Measurements from ENCODE around the gene KCNMA1.

Gene KCNMA1

DNA sequence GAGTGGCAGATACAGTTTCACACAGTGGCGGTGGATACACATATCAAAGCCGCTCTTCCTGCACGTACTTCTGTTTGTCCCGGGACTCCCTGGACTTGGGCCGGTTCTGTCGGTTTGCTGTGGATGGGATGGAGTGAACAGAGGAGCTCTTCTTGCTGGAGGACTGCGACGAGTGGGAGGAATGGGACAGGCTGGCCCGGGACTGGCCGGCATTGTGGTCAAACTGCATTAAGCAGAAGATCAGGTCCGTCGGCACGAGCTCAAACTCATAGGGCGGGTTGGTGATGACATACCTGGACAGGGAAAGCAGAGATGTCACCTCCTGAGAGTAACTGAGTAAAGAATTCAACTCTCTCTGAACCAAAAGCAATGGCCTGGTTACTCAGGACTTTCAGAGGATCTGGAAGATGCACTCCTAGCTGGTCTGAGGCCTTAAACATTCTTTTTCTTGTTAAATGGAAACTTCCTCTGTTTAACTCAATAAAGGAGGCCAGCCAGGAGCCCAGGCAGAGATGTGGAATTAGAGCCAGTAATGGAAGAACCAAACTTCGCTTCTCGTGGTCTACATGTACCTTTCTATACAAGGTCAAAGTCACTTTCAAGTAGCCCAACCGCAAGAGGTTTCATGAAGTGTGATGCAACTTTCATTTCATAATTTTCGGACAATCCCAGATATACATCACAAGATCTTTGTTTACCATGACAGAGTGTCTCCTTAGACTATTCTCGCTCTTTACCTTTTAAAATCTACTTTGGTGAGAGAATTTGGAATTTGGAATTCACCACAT, 750.2 kb downstream of the KCNMA1 start:
- no peak for DNase-seq (ENCODE audit: low spot score)

- no peak for DNase-seq (ENCODE audit: low spot score)
Observed at GRCh38 chr10:76885816-76886215, 751.8 kb downstream of the KCNMA1 start.

DNA sequence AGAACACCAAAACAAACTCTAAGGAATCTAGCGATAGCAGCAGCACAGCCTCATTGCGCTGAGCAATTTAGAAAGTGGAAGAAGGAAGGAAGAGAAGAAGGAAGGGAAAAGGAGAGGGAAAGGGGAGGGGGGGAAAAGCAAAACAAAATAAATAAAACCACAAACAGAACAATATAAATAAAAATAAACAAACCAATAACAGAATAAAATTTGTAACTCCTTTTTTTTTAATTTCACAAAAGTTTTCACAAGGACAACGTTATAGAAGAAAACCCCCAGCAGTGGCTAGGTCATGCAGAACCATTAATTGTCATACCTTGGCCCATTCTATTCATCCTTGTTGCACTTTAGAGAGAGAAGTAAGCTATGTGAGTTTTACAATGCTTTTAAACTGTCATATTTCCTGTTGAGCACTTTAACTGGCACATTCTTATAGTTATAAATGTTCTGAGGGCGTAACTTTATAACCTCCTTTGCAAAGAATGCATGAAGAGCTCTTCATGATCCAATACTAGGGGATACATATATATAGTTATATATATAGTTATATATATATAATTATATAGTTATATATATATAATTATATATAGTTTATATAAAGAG, 752.8 kb downstream of the KCNMA1 start:
- DNase-seq (ENCODE audit: low spot score): no peak

DNA sequence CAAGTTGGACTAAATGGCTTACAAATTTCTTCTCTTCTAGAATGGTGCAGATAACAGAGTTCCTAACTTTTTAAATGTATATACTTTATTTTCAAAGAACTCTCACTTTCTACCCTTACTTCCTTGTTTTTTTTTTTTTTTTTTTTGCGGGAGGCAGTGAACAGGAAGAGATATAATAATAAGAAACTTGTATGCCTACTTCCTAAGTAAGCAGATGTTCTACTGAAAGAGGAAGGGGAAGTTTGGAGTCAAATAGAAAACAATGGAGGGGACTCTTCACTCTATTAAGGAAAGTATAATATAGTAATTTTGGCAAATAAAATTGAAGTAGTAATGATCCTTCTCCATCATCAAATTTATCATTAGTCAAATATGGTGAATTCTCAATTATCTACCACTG, 754.0 kb downstream of the KCNMA1 start:
- DNase-seq (ENCODE audit: low spot score): peak; percentile 26

- DNase-seq (ENCODE audit: low spot score): no peak
Observed at GRCh38 chr10:76882796-76883195, 754.8 kb downstream of the KCNMA1 start.

DNA sequence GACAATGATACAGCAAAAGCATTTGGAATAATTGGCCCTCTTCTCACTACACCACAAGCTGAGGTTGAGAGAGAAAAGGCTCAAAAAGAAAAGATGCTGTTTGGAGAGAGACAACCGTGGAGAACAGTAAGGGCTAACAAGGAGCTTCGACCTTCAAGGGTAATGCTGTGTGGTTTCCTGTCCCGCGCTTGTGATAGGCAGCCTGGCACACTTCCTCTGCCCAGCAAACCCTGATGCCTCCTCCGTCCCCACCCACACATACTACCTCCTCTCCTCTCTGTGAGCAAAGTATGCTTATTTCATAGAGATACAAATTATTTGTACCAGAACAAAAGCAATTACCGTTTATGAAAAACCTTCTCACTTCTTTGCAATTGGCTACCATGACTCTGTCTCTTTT, 755.4 kb downstream of the KCNMA1 start:
- peak; percentile 32 for DNase-seq (ENCODE audit: low spot score)

DNA sequence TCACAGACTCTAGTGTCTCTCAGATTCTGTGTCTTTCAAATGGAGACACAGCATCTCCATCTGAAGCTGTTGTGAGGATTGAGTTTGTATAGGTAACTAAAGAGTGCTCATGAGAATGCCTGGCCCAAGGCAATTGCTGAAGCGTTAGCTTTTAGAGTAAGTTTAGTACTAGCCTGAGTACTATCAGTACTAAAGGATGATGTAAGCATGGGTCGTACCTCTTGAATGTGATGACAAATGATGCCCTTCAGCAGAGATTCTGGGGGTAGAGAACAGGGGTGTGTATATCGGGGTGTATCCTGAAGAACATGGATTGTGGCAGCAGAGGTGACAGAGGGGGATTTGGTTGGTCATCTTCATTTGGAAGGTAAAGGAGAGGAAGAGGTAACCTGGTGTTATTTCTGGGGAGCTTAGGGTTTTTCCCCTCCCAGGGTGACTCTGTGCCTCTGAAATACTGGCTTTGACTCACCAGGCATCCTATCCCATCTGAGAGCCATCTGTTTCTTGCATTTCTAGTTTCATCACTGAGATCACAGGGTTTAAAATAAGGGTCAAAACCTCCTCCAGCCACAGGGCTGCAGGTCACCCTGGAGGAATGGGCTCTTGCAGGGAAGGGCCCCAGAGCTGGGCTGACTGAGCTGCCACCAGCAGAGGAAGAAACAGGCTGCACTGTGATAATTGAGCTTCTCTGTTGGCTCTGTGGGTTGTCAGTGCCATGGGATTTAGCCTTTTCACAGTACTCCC, 756.0 kb downstream of the KCNMA1 start:
- DNase-seq (ENCODE audit: low spot score): no peak

DNA sequence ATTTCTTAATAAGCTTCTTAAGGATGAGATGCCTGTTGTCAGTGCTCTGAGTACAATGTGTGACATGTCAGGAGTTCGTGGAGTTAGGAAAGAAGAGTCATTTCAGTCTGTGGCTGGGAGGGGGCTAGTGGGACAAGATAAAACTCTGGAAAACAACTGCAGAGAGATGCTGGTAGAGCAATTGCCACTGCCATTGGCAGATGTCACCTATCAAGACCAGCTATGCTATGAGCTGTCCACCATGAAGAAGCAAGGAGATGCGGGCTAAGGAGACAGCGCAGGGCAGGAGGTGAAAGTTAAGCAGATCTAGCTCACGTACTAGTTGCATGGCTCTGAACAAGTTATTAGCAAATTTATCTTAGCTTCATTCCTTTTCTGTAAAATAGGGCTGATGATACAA, 756.7 kb downstream of the KCNMA1 start:
- no peak for DNase-seq (ENCODE audit: low spot score)

- DNase-seq (ENCODE audit: low spot score): no peak
Observed at GRCh38 chr10:76879116-76879913, 758.3 kb downstream of the KCNMA1 start.

GRCh38 chr10:76878514-76878913, 759.1 kb downstream of the KCNMA1 start:
- no peak for DNase-seq (ENCODE audit: low spot score)

GRCh38 chr10:76874896-76875295, 762.7 kb downstream of the KCNMA1 start:
- no peak for DNase-seq (ENCODE audit: low spot score)

GRCh38 chr10:76874176-76874575, 763.4 kb downstream of the KCNMA1 start:
- no peak for DNase-seq (ENCODE audit: low spot score)

DNA sequence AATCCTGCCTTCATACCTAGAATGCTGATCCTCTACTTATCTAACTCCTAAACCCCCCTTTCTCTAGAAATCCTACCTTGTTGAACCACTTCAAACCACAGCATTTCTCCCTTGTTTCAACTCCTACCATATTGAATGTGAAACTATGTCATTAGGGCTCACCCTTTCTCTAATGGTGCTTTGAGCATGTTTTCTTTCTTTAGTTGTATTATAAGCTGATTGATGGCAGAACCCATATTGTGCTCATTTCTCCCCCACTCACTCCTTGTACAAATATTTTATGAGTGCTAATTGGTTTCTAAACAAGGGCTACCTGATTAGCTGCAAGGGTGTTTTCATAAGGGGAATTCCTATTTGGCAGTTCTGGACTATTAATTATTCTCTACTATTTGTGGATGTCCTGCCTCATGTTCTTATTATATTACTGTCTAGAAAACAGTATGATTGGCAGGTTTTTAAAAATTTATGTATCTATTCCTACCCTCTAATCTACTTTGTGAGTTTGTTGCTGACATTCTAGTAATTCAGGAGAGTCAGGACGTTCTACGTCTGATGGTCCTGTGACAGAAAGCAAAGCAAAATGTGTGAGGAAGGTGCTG, 765.8 kb downstream of the KCNMA1 start:
- DNase-seq (ENCODE audit: low spot score): no peak

DNA sequence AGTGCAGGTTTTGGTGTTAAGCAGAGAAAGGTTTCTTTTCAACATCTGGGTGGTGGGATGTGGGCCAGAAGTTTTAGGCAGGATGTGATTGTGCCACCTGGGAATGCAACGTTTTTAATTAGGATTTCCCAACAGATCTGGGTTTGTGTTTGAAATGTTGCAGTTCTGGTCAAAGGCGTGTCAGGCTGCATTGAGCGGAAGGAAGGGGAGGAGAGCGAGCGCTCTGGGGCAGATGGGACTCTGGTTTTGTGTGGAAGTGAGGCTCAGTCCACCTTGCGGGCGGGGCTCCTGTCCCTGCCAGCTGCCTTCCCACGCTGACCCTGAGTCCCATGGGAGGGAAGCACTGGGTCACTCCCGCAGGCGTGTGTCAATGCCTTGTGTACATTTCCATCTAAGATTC, 767.7 kb downstream of the KCNMA1 start:
- DNase-seq (ENCODE audit: low spot score): no peak

- peak; percentile 20 for DNase-seq (ENCODE audit: low spot score)
Observed at GRCh38 chr10:76868098-76868977, 769.3 kb downstream of the KCNMA1 start.

GRCh38 chr10:76866841-76867586, 770.6 kb downstream of the KCNMA1 start:
- no peak for DNase-seq (ENCODE audit: low spot score)

- no peak for DNase-seq (ENCODE audit: low spot score)
Observed at GRCh38 chr10:76864922-76865321, 772.7 kb downstream of the KCNMA1 start.

DNA sequence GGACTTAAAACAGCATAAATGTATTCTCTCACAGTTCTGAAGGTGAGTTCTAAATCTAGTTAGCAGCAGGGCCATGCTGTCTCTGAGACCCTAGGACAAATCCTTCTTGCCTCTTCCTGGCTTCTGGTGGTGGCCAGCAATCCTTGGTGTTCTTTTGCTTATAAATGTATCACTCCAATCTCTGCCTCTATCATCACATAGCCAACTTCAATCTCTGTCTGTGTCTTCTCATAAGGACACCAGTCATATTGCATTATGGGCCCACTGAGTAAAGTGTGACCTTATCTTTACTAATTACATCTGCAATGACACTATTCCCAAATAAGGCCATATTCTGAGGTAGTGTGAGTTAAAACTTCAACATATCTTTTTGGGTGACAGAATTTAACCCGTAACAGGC, 778.9 kb downstream of the KCNMA1 start:
- DNase-seq (ENCODE audit: low spot score): no peak

DNA sequence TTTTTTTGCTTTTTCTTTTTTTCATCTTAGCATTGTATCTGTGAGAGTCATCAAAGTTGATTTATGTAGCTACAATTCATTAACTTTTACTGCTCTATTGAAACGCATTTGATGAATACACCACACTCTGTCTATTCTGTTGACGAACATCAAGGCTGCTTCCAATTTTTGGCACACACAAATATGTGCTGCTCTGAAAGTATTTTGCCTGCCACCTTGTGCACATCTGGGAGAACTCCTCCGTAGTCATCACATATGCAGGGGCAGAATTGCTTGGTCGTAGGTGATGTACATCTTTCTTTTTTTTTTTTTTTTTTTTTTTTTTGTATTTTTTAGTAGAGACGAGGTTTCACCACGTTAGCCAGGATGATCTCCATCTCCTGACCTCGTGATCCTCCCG, 796.8 kb downstream of the KCNMA1 start:
- no peak for DNase-seq (ENCODE audit: low spot score)

GRCh38 chr10:76839276-76839675, 798.3 kb downstream of the KCNMA1 start:
- no peak for DNase-seq (ENCODE audit: low spot score)

All from pons (tissue), 1 donor.